Fibroblast of the aortic adventitia (primary cell): ENCODE data around the gene ERICH4. TPM values are rescaled to one million over a fixed set of nuclear protein-coding genes. Genes with fewer than 3 reads are reported as not detected.
"Not testable (repeated sequence)": the region's sequence is repeated elsewhere in the genome, so short reads cannot be mapped to it uniquely, and the experiment has no call there.

Experiments used
- DNase-seq: peaks from one replicate; pipeline ENCODE4 v3.0.0-alpha.2; 2010; ENCODE audit warnings: low read depth
- H3K4me3 ChIP-seq: 2 replicates; pipeline ENCODE4 v1.5.1; 2011; ENCODE audit warnings: low read depth, mild to moderate bottlenecking, control low read depth, low read length, moderate library complexity
- total RNA-seq: library from RNA; depleted of rRNA; stranded (reverse); fragments of >200 nt; gene quantifications from 2 replicates; pipeline ENCODE4 v1.2.3, GENCODE V29; 2012; ENCODE audit warnings: low replicate concordance
- TF ChIP-seq, protein P1 (sequence below): IDR thresholded peaks from 2 replicates; pipeline ENCODE4 v1.5.1; 2011; ENCODE audit warnings: mild to moderate bottlenecking, low read length, control low read depth, inconsistent platforms; ENCODE audit not compliant: insufficient read depth

Gene ERICH4
- total RNA-seq, 1 donor = not detected

GRCh38 chr19:41456342-41456918 is 13.5 kb downstream of the ERICH4 start:
- H3K4me3 ChIP-seq = no peak overlapping the region
- TF ChIP-seq, protein P1, sequence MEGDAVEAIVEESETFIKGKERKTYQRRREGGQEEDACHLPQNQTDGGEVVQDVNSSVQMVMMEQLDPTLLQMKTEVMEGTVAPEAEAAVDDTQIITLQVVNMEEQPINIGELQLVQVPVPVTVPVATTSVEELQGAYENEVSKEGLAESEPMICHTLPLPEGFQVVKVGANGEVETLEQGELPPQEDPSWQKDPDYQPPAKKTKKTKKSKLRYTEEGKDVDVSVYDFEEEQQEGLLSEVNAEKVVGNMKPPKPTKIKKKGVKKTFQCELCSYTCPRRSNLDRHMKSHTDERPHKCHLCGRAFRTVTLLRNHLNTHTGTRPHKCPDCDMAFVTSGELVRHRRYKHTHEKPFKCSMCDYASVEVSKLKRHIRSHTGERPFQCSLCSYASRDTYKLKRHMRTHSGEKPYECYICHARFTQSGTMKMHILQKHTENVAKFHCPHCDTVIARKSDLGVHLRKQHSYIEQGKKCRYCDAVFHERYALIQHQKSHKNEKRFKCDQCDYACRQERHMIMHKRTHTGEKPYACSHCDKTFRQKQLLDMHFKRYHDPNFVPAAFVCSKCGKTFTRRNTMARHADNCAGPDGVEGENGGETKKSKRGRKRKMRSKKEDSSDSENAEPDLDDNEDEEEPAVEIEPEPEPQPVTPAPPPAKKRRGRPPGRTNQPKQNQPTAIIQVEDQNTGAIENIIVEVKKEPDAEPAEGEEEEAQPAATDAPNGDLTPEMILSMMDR = no peak
- DNase-seq = peak; percentile 48

DNA sequence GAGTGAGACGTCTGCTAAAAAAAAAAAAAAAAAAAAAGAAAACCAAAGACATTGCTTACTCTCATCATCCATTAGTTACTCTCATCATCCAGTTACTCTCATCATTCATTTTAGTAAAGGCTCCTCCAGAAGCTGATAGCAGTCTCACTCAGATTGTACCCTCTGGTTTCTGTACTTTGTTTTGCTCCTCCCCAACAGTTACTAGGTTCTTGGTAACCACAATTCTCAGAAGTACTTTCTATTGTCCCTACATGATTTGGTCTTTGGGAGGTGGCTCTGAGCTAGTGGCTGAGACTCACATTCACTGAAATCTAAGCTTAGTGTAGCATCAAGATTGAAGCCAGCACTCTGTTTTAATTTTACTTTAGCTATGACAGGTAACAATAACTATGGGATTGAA is 14.3 kb downstream of the ERICH4 start:
- no peak overlapping the region for H3K4me3 ChIP-seq
- DNase-seq = no peak
- TF ChIP-seq, protein P1 = no peak

- no peak for DNase-seq
- TF ChIP-seq, protein P1 = no peak
- no peak overlapping the region for H3K4me3 ChIP-seq
Measured at GRCh38 chr19:41462497-41462896, 19.5 kb downstream of the ERICH4 start.

DNA sequence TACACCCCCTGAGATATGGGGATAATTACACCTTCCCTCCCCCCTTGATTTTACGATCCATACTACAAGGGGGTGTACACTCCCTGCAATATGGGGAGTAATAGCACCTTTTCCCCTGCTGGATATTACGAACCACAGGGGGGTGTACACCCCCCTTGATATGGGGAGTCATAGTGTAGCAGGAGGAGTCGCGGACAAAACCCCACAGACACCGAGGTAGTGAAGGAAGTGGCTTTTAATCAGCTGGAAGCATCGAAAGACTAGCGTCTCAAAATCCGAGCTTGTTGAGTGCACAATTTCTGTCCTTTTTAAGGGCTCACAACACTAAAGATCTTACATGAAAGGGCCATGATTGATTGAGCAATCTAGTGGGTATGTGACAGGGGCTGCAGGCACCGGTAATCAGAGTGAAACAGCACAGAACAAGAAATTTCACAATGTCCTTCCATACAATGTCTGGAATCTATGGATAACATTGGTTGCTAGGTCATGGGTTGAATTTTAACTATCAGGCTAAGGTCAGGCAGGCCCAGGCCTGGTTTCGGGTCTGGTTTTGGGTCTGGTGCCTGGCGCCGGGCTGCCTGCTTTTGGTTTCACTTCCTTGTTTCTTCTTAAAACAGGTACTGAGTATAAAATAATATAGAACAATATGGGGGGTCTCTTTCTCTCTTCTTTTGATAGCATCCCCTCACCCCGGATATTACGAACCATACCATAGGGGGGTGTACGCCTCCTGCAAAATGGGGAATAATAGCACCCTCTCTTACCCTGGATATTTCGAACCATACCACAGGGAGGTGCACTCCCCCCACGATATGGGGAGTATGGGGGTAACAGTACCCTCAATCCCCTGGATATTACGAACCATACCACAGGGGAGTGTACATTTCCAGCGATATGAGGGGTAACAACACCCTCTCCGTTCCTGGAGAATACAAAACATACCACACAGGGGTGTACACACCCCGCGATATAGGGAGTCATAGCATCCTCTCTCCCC is 20.6 kb downstream of the ERICH4 start:
- DNase-seq, H3K4me3 ChIP-seq: not testable (repeated sequence)

GRCh38 chr19:41476583-41476982 is 33.6 kb downstream of the ERICH4 start:
- no peak for DNase-seq
- no peak overlapping the region for H3K4me3 ChIP-seq
- TF ChIP-seq, protein P1 = no peak

DNA sequence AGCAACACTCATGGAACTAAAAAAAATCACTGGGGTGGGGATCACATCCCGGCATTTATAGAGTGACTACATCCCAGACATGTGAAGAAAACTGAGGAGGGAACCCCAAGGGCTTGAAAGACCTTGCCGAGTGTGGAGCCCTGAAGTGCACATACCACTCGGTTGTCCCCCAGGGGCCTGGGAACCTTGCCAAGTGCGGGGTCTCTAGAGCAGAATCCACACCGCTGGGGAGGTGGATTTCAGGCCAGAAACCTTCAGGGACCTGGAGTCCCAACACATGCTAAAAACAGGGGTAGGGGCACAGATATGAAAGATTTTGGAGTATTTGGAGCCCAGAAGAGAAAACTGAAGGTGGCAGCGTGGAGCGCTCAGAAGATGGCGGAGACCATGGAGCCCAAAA is 35.2 kb downstream of the ERICH4 start:
- TF ChIP-seq, protein P1 = no peak
- no peak for DNase-seq
- H3K4me3 ChIP-seq = no peak overlapping the region

DNA sequence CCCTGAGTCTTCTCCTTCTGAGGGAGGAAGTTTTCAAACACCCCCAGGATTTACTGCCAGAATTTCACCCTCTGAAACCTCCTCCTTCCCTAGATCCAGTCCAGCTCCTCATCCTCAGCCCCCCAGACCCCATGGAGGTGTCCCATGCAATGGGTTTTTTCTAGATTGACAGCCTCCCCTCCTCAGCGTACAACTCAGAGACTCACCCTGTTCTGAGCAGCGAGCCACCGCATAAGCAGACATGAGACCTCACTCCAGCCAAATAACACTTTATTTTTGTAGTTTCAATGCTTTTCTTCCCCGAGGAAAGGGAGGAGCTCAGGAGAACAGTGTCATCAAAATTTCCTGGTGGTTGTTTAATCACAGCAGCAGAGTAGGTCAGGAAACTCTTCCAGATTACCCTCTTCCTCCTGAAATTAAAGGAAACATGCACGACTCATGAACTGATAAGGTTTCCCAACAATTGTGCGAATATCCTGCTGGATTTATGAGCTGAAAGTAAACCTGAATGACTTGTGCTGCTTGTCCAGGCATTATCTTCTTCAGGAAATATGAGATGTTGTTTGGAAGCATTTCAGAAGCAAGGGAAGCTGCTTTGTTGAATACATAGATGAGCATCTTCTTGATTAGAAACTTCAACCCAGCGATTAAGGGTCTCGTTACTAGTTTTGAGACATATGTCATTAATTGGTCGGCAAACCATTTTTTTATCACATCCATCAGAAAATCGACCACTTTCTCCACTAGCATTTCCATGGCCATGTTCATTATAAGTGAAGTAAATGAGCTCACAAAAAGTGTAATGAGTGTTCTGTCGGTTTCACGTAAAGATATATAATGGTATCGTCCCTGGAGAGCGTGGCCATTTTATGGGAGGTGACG is 36.2 kb downstream of the ERICH4 start:
- peak; percentile 4 for DNase-seq
- H3K4me3 ChIP-seq = no peak overlapping the region
- TF ChIP-seq, protein P1 = no peak
